WTC11 (cell line): ENCODE measurements around the gene STX12. TPM values are rescaled to one million over a fixed set of nuclear protein-coding genes. Genes with fewer than 3 reads are reported as not detected.
A peak's percentile ranks its signal among the peaks of the same experiment; 100 is the strongest.

Source experiments
- CBFB ChIP-seq: sonication (generic); formaldehyde crosslinking; IDR thresholded peaks from 2 replicates; pipeline ENCODE4 v1.8.1; 2022; ENCODE audit warnings: mild to moderate bottlenecking, low read depth, missing genetic modification reagents
- CREB1 ChIP-seq: sonication (generic); formaldehyde crosslinking; IDR thresholded peaks from 2 replicates; pipeline ENCODE4 v1.8.0; 2023; ENCODE audit warnings: mild to moderate bottlenecking, missing genetic modification reagents
- EMX1 ChIP-seq: fragments of 250-450 bp; sonication (Bioruptor Pico); IDR thresholded peaks from 2 replicates; pipeline ENCODE4 v1.8.0; 2021; ENCODE audit warnings: mild to moderate bottlenecking
- ETV6 ChIP-seq: sonication (generic); formaldehyde crosslinking; IDR thresholded peaks from 2 replicates; pipeline ENCODE4 v1.8.1; 2022; ENCODE audit warnings: mild to moderate bottlenecking, missing genetic modification reagents
- GTF2I ChIP-seq: fragments of 250-450 bp; sonication (Bioruptor Pico); conservative IDR thresholded peaks from 2 replicates; pipeline ENCODE4 v1.4.0; 2021; ENCODE audit warnings: mild to moderate bottlenecking
- HMGA2 ChIP-seq: fragments of 250-450 bp; sonication (Bioruptor Pico); IDR thresholded peaks from 2 replicates; pipeline ENCODE4 v1.4.0; 2021; ENCODE audit warnings: mild to moderate bottlenecking, moderate library complexity
- IRF2 ChIP-seq: sonication (generic); formaldehyde crosslinking; IDR thresholded peaks from 2 replicates; pipeline ENCODE4 v1.8.0; 2022; ENCODE audit warnings: low read depth, missing genetic modification reagents, borderline replicate concordance
- JAZF1 ChIP-seq: fragments of 250-450 bp; sonication (Bioruptor Pico); IDR thresholded peaks from 2 replicates; pipeline ENCODE4 v1.9.0; 2021; ENCODE audit warnings: moderate library complexity, mild to moderate bottlenecking, inconsistent platforms
- NR2C2 ChIP-seq: sonication (generic); formaldehyde crosslinking; IDR thresholded peaks from 2 replicates; pipeline ENCODE4 v1.8.0; 2022; ENCODE audit warnings: mild to moderate bottlenecking, missing genetic modification reagents
- SMAD4 ChIP-seq: sonication (generic); formaldehyde crosslinking; IDR thresholded peaks from 2 replicates; pipeline ENCODE4 v1.8.0; 2022; ENCODE audit warnings: mild to moderate bottlenecking, missing genetic modification reagents
- SOX15 ChIP-seq: fragments of 250-450 bp; sonication (Bioruptor Pico); IDR thresholded peaks from 2 replicates; pipeline ENCODE4 v1.9.0; 2021; ENCODE audit warnings: mild to moderate bottlenecking
- TCF7 ChIP-seq: sonication (generic); formaldehyde crosslinking; IDR thresholded peaks from 2 replicates; pipeline ENCODE4 v1.8.0; 2022; ENCODE audit warnings: mild to moderate bottlenecking, low read depth, missing genetic modification reagents, moderate library complexity
- TP53 ChIP-seq: sonication (generic); formaldehyde crosslinking; IDR thresholded peaks from 2 replicates; pipeline ENCODE4 v1.8.1; 2023; ENCODE audit warnings: mild to moderate bottlenecking, missing genetic modification reagents
- ZBTB21 ChIP-seq: sonication (generic); formaldehyde crosslinking; IDR thresholded peaks from 2 replicates; pipeline ENCODE4 v1.8.1; 2023; ENCODE audit warnings: mild to moderate bottlenecking, missing genetic modification reagents, borderline replicate concordance
- ZNF396 ChIP-seq: fragments of 250-450 bp; sonication (Bioruptor Pico); IDR thresholded peaks from 2 replicates; pipeline ENCODE4 v1.8.0; 2021; ENCODE audit warnings: mild to moderate bottlenecking, moderate library complexity, borderline replicate concordance
- total RNA-seq: library from RNA; stranded (reverse); gene quantifications from 3 replicates; pipeline ENCODE4 v1.2.3, GENCODE V29; 2021
- TF ChIP-seq, protein P1 (sequence below): sonication (generic); formaldehyde crosslinking; IDR thresholded peaks from 2 replicates; pipeline ENCODE4 v1.8.1; 2023; ENCODE audit warnings: mild to moderate bottlenecking, missing genetic modification reagents
- TF ChIP-seq, protein P2 (sequence below): sonication (generic); formaldehyde crosslinking; IDR thresholded peaks from 2 replicates; pipeline ENCODE4 v1.8.1; 2023; ENCODE audit warnings: mild to moderate bottlenecking, missing genetic modification reagents
- TF ChIP-seq, protein P3 (sequence below): sonication (generic); formaldehyde crosslinking; IDR thresholded peaks from 2 replicates; pipeline ENCODE4 v1.8.0; 2023; ENCODE audit warnings: missing genetic modification reagents, mild to moderate bottlenecking, borderline replicate concordance
- TF ChIP-seq, protein P4 (sequence below): fragments of 250-450 bp; sonication (Bioruptor Pico); IDR thresholded peaks from 2 replicates; pipeline ENCODE4 v1.9.0; 2021; ENCODE audit warnings: moderate library complexity, mild to moderate bottlenecking, inconsistent platforms, borderline replicate concordance
- TF ChIP-seq, protein P5 (sequence below): sonication (generic); formaldehyde crosslinking; IDR thresholded peaks from 2 replicates; pipeline ENCODE4 v1.8.1; 2022; ENCODE audit warnings: mild to moderate bottlenecking, moderate library complexity, missing genetic modification reagents

Gene STX12
- total RNA-seq, 1 experiment from 2014 or later = 10.3 TPM

DNA sequence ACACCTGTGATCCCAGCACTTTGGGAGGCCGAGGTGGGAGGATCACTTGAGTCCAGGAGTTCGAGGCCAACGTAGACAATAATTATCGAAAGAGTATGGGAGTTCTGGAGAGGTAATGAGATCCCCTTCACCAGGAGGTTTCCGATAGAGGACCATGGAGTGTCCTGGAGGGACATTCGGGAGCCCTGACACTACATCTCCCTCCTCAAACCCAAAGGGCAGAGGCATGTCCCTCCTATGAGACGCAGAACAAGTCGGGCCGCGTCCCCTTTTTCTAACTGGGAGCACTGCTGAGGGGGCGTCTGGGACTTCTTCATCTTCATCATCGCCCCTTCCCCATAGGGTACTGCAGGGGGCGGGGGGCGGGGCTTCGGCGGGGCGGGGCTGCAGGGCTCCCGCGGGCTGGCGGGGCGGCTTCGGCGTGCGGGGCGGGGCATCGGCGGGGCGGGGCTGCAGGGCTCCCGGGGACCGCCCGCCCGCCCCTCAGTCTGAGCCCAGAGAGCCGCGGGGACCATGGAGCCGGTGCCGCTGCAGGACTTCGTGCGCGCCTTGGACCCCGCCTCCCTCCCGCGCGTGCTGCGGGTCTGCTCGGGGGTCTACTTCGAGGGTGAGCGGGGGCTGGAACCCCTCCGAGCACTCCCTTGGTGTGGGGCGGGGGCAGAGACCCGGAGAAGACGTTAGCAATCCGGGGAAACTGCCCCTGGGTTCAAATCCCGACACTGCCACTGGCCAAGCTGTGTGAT, 99.2 kb downstream of the STX12 start, which contains the start of gene THEMIS2 (continued):
- TF ChIP-seq ZBTB21 (CRISPR knock-in tag) (no peak), ZNF396 (CRISPR knock-in tag) (no peak), GTF2I (CRISPR knock-in tag) (no peak), SMAD4 (no peak), SOX15 (CRISPR knock-in tag) (no peak), EMX1 (CRISPR knock-in tag) (no peak), TCF7 (no peak), CBFB (CRISPR knock-in tag) (no peak), HMGA2 (no peak), CREB1 (CRISPR knock-in tag) (no peak), ETV6 (CRISPR knock-in tag) (peak; percentile 77; the same call in 1 of the 2 replicates), NR2C2 (no peak), JAZF1 (no peak), TP53 (no peak), IRF2 (CRISPR knock-in tag) (no peak)
- TF ChIP-seq, protein P1, sequence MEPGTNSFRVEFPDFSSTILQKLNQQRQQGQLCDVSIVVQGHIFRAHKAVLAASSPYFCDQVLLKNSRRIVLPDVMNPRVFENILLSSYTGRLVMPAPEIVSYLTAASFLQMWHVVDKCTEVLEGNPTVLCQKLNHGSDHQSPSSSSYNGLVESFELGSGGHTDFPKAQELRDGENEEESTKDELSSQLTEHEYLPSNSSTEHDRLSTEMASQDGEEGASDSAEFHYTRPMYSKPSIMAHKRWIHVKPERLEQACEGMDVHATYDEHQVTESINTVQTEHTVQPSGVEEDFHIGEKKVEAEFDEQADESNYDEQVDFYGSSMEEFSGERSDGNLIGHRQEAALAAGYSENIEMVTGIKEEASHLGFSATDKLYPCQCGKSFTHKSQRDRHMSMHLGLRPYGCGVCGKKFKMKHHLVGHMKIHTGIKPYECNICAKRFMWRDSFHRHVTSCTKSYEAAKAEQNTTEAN (CRISPR knock-in tag) = no peak
- TF ChIP-seq, protein P2, sequence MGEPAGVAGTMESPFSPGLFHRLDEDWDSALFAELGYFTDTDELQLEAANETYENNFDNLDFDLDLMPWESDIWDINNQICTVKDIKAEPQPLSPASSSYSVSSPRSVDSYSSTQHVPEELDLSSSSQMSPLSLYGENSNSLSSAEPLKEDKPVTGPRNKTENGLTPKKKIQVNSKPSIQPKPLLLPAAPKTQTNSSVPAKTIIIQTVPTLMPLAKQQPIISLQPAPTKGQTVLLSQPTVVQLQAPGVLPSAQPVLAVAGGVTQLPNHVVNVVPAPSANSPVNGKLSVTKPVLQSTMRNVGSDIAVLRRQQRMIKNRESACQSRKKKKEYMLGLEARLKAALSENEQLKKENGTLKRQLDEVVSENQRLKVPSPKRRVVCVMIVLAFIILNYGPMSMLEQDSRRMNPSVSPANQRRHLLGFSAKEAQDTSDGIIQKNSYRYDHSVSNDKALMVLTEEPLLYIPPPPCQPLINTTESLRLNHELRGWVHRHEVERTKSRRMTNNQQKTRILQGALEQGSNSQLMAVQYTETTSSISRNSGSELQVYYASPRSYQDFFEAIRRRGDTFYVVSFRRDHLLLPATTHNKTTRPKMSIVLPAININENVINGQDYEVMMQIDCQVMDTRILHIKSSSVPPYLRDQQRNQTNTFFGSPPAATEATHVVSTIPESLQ (CRISPR knock-in tag) = no peak
- TF ChIP-seq, protein P3, sequence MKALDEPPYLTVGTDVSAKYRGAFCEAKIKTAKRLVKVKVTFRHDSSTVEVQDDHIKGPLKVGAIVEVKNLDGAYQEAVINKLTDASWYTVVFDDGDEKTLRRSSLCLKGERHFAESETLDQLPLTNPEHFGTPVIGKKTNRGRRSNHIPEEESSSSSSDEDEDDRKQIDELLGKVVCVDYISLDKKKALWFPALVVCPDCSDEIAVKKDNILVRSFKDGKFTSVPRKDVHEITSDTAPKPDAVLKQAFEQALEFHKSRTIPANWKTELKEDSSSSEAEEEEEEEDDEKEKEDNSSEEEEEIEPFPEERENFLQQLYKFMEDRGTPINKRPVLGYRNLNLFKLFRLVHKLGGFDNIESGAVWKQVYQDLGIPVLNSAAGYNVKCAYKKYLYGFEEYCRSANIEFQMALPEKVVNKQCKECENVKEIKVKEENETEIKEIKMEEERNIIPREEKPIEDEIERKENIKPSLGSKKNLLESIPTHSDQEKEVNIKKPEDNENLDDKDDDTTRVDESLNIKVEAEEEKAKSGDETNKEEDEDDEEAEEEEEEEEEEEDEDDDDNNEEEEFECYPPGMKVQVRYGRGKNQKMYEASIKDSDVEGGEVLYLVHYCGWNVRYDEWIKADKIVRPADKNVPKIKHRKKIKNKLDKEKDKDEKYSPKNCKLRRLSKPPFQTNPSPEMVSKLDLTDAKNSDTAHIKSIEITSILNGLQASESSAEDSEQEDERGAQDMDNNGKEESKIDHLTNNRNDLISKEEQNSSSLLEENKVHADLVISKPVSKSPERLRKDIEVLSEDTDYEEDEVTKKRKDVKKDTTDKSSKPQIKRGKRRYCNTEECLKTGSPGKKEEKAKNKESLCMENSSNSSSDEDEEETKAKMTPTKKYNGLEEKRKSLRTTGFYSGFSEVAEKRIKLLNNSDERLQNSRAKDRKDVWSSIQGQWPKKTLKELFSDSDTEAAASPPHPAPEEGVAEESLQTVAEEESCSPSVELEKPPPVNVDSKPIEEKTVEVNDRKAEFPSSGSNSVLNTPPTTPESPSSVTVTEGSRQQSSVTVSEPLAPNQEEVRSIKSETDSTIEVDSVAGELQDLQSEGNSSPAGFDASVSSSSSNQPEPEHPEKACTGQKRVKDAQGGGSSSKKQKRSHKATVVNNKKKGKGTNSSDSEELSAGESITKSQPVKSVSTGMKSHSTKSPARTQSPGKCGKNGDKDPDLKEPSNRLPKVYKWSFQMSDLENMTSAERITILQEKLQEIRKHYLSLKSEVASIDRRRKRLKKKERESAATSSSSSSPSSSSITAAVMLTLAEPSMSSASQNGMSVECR (CRISPR knock-in tag) = peak; percentile 64; the same call in 1 of the 2 replicates
- TF ChIP-seq, protein P4, sequence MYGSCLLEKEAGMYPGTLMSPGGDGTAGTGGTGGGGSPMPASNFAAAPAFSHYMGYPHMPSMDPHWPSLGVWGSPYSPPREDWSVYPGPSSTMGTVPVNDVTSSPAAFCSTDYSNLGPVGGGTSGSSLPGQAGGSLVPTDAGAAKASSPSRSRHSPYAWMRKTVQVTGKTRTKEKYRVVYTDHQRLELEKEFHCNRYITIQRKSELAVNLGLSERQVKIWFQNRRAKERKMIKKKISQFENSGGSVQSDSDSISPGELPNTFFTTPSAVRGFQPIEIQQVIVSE = no peak
- TF ChIP-seq, protein P5, sequence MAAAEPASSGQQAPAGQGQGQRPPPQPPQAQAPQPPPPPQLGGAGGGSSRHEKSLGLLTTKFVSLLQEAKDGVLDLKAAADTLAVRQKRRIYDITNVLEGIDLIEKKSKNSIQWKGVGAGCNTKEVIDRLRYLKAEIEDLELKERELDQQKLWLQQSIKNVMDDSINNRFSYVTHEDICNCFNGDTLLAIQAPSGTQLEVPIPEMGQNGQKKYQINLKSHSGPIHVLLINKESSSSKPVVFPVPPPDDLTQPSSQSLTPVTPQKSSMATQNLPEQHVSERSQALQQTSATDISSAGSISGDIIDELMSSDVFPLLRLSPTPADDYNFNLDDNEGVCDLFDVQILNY = no peak; the same call in 1 of the 2 replicates
